IMR-90 (cell line): ENCODE measurements around the gene NAPA. TPM values are rescaled to one million over a fixed set of nuclear protein-coding genes. Genes with fewer than 3 reads are reported as not detected.

ENCODE experiments used
- ATAC-seq: fragments of 200-7000 bp; cut with Tn5 transposase; 2 replicates; pipeline ENCODE4 v1.9.1; 2020; ENCODE audit warnings: low read depth, mild to moderate bottlenecking, moderate library complexity
- BruUV-seq: library from RNA; stranded (reverse); fragments of 400-500 nt; replicated peaks from 2 replicates; lab custom pipeline; 2021; lab: Mats Ljungman, UMichigan
- CTCF ChIA-PET: fragments of 300-600 bp; formaldehyde crosslinking; extraction: SDS; loops from one replicate; lab custom pipeline; 2021; ENCODE audit warnings: antibody characterized with exemption; lab: Yijun Ruan, JAX
- POLR2A ChIA-PET: fragments of 300-600 bp; sonication (Branson Sonifier 250); formaldehyde crosslinking; loops from one replicate; lab custom pipeline; 2022; ENCODE audit warnings: antibody characterized with exemption; ENCODE audit not compliant: unreplicated experiment; lab: Charles Lee
- DNase-seq: peaks from one replicate; pipeline ENCODE4 v3.0.0; 2013
- H2AFZ ChIP-seq: replicated peaks from 2 replicates; pipeline ENCODE3; 2013; ENCODE audit warnings: low read length, mild to moderate bottlenecking; ENCODE audit not compliant: poor library complexity
- H2AK5ac ChIP-seq: 2 replicates; pipeline ENCODE4 v1.6.1; 2013; ENCODE audit warnings: low read depth, low read length, inconsistent platforms
- H2AK9ac ChIP-seq: replicated peaks from 2 replicates; pipeline ENCODE3; 2013; ENCODE audit warnings: mild to moderate bottlenecking, low read depth, low read length, moderate library complexity; ENCODE audit not compliant: poor library complexity
- H2BK120ac ChIP-seq: 2 replicates; pipeline ENCODE4 v1.6.1; 2013; ENCODE audit warnings: low read depth, low read length, inconsistent platforms
- H2BK15ac ChIP-seq: 3 replicates; pipeline ENCODE4 v1.6.1; 2013; ENCODE audit warnings: low read depth, low read length, inconsistent platforms
- H2BK20ac ChIP-seq: 2 replicates; pipeline ENCODE4 v1.6.1; 2013; ENCODE audit warnings: low read depth, mild to moderate bottlenecking, inconsistent platforms, low read length, moderate library complexity
- H2BK5ac ChIP-seq: 2 replicates; pipeline ENCODE4 v1.6.1; 2013; ENCODE audit warnings: mild to moderate bottlenecking, low read depth, low read length, inconsistent platforms; ENCODE audit not compliant: poor library complexity, severe bottlenecking
- H3K14ac ChIP-seq: replicated peaks from 2 replicates; pipeline ENCODE4 v1.6.1; 2013; ENCODE audit warnings: low read depth, low read length, inconsistent platforms
- H3K18ac ChIP-seq: 2 replicates; pipeline ENCODE4 v1.6.1; 2013; ENCODE audit warnings: low read depth, low read length, control low read depth
- H3K23ac ChIP-seq: 2 replicates; pipeline ENCODE4 v1.6.1; 2013; ENCODE audit warnings: low read depth, low read length, inconsistent platforms
- H3K27ac ChIP-seq: 2 replicates; pipeline ENCODE4 v1.5.1; 2013; ENCODE audit warnings: mild to moderate bottlenecking, control low read depth, low read length; ENCODE audit not compliant: insufficient read depth
- H3K27me3 ChIP-seq: 2 replicates; pipeline ENCODE4 v1.6.1; 2013; ENCODE audit warnings: low read length; ENCODE audit not compliant: control insufficient read depth, insufficient read depth
- H3K36me3 ChIP-seq: 2 replicates; pipeline ENCODE4 v1.6.1; 2013; ENCODE audit warnings: low read length, mixed read lengths; ENCODE audit not compliant: control insufficient read depth, insufficient read depth
- H3K4ac ChIP-seq: 2 replicates; pipeline ENCODE4 v1.6.1; 2013; ENCODE audit warnings: low read depth, low read length, inconsistent platforms
- H3K4me1 ChIP-seq: 2 replicates; pipeline ENCODE4 v1.6.1; 2013; ENCODE audit warnings: low read length, mixed read lengths; ENCODE audit not compliant: control insufficient read depth, insufficient read depth
- H3K4me2 ChIP-seq: 2 replicates; pipeline ENCODE4 v1.6.1; 2013; ENCODE audit warnings: low read depth, mild to moderate bottlenecking, control low read depth, low read length, moderate library complexity
- H3K4me3 ChIP-seq: 2 replicates; pipeline ENCODE4 v1.5.1; 2013; ENCODE audit warnings: low read depth, mild to moderate bottlenecking, control low read depth, low read length, moderate library complexity; ENCODE audit not compliant: insufficient read depth
- H3K56ac ChIP-seq: 2 replicates; pipeline ENCODE4 v1.6.1; 2013; ENCODE audit warnings: low read length, inconsistent platforms; ENCODE audit not compliant: insufficient read depth; ENCODE audit errors: extremely low read depth
- H3K79me1 ChIP-seq, 2 experiments: 2 replicates each; pipeline ENCODE4 v1.6.1; 2013; ENCODE audit warnings: low read length in 2 of 2, inconsistent platforms in 1 of 2, low read depth in 1 of 2
- H3K9ac ChIP-seq: 2 replicates; pipeline ENCODE4 v1.6.1; 2013; ENCODE audit warnings: low read depth, low read length, control low read depth
- H3K9me1 ChIP-seq: 2 replicates; pipeline ENCODE4 v1.6.1; 2013; ENCODE audit warnings: low read length, inconsistent platforms; ENCODE audit not compliant: insufficient read depth
- H3K9me3 ChIP-seq: 2 replicates; pipeline ENCODE4 v1.6.1; 2013; ENCODE audit warnings: low read length; ENCODE audit not compliant: control insufficient read depth, insufficient read depth
- H4K20me1 ChIP-seq: 2 replicates; pipeline ENCODE4 v1.6.1; 2013; ENCODE audit warnings: low read length, inconsistent platforms; ENCODE audit not compliant: insufficient read depth
- H4K5ac ChIP-seq: 2 replicates; pipeline ENCODE4 v1.6.1; 2013; ENCODE audit warnings: mild to moderate bottlenecking, low read depth, low read length, control low read depth
- H4K8ac ChIP-seq, 2 experiments: 2 replicates each; pipeline ENCODE4 v1.6.1; 2013; ENCODE audit warnings: low read depth in 2 of 2, low read length in 2 of 2, control low read depth in 1 of 2, inconsistent platforms in 1 of 2
- H4K91ac ChIP-seq: 2 replicates; pipeline ENCODE4 v1.6.1; 2013; ENCODE audit warnings: low read depth, low read length, inconsistent platforms; ENCODE audit not compliant: insufficient read depth
- BHLHE40 ChIP-seq: fragments of 150-350 bp; IDR thresholded peaks from 2 replicates; pipeline ENCODE4 v1.6.1; 2016; ENCODE audit warnings: mild to moderate bottlenecking, low read depth, low read length
- CEBPB ChIP-seq: IDR thresholded peaks from 2 replicates; pipeline ENCODE4 v1.6.1; 2012; ENCODE audit warnings: low read depth, low read length, improper control_type of control experiment
- CHD1 ChIP-seq: IDR thresholded peaks from 2 replicates; pipeline ENCODE4 v1.6.1; 2012; ENCODE audit warnings: low read depth, low read length, improper control_type of control experiment
- CTCF ChIP-seq: conservative IDR thresholded peaks from 2 replicates; pipeline ENCODE4 v1.5.1; 2012; ENCODE audit warnings: mild to moderate bottlenecking, low read depth, low read length, improper control_type of control experiment
- FOS ChIP-seq: fragments of 150-350 bp; IDR thresholded peaks from 2 replicates; pipeline ENCODE4 v1.6.1; 2016; ENCODE audit warnings: low read depth, low read length
- MAFK ChIP-seq: IDR thresholded peaks from 2 replicates; pipeline ENCODE4 v1.6.1; 2012; ENCODE audit warnings: low read depth, low read length, improper control_type of control experiment
- MAZ ChIP-seq: IDR thresholded peaks from 2 replicates; pipeline ENCODE4 v1.6.1; 2012; ENCODE audit warnings: low read depth, mild to moderate bottlenecking, low read length, improper control_type of control experiment, moderate library complexity, borderline replicate concordance
- MXI1 ChIP-seq: IDR thresholded peaks from 2 replicates; pipeline ENCODE4 v1.6.1; 2012; ENCODE audit warnings: low read depth, mild to moderate bottlenecking, low read length, moderate library complexity, borderline replicate concordance
- NFE2L2 ChIP-seq: fragments of 150-350 bp; IDR thresholded peaks from 2 replicates; pipeline ENCODE4 v1.6.1; 2016; ENCODE audit warnings: low read depth, mild to moderate bottlenecking, low read length
- POLR2A ChIP-seq: IDR thresholded peaks from 2 replicates; pipeline ENCODE4 v1.6.1; 2012; ENCODE audit warnings: mild to moderate bottlenecking, low read depth, low read length
- RCOR1 ChIP-seq: IDR thresholded peaks from 2 replicates; pipeline ENCODE4 v1.6.1; 2012; ENCODE audit warnings: mild to moderate bottlenecking, low read length, improper control_type of control experiment; ENCODE audit not compliant: insufficient replicate concordance
- RFX5 ChIP-seq: IDR thresholded peaks from 2 replicates; pipeline ENCODE4 v1.8.0; 2012; ENCODE audit warnings: low read depth, mild to moderate bottlenecking, low read length, moderate library complexity
- SMC3 ChIP-seq: fragments of 150-350 bp; IDR thresholded peaks from 2 replicates; pipeline ENCODE4 v1.6.1; 2016; ENCODE audit warnings: low read depth, mild to moderate bottlenecking, antibody characterized with exemption, low read length, moderate library complexity
- USF2 ChIP-seq: fragments of 150-350 bp; IDR thresholded peaks from 2 replicates; pipeline ENCODE4 v1.6.1; 2017; ENCODE audit warnings: mild to moderate bottlenecking, antibody characterized with exemption, low read length, low read depth
- WGBS, 2 experiments: methylation state at CpG; one replicate each; pipeline versions ENCODE4 v1.1.5 to v1.1.7; 2013; ENCODE audit warnings: missing lambda C conversion rate in 2 of 2; ENCODE audit not compliant: insufficient read length in 1 of 2; ENCODE audit errors: extremely low coverage in 2 of 2; 5-methylcytosine and 5-hydroxymethylcytosine counted together
- dilution Hi-C: fragments of 300-500 bp; cut with HindIII; formaldehyde crosslinking; loops from one replicate; pipeline ENCODE4 v1.14.3; 2018; ENCODE audit warnings: low sequenced_read_pairs; ENCODE audit not compliant: unreplicated experiment
- in situ Hi-C: fragments of 300-500 bp; cut with MboI; formaldehyde crosslinking; loops from 3 replicates; pipeline ENCODE4 v1.14.3; 2019; ENCODE audit warnings: low sequenced_read_pairs, inconsistent platforms, mixed read lengths
- intact Hi-C: fragments of 100-400 bp; cut with micrococcal nuclease; formaldehyde crosslinking; loops from 2 replicates; pipeline ENCODE4 v1.10.0; 2022
- polyA plus RNA-seq, 3 experiments: library from polyadenylated mRNA; depleted of rRNA; stranded (reverse); fragments of >200 nt; gene quantifications; 2 replicates each; pipeline ENCODE4 v1.2.3, GENCODE V29; 2012; ENCODE audit warnings: low replicate concordance in 1 of 3
- total RNA-seq: library from RNA; depleted of rRNA; stranded (reverse); fragments of >200 nt; gene quantifications from 2 replicates; pipeline ENCODE4 v1.2.3, GENCODE V29; 2012

The NAPA gene
- total and polyA plus RNA-seq, 2 of the 4 experiments (the other 2 are of a cell fraction) = 76.4 to 126 TPM

GRCh38 chr19:47483800-47484690, 30.8 kb downstream of the NAPA start, which contains the start of gene KPTN:
TSS of gene KPTN (minus strand) at chr19:47484219. CDS start at chr19:47484160, 59 bp downstream.
- H3K27me3 ChIP-seq = no peaks in the 10 kb centered on the region
- no TSS peak for BruUV-seq
- H3K36me3 ChIP-seq = peaks cover 8% of the 10 kb centered on the region; the same call in 1 of the 2 replicates
- CTCF ChIA-PET = interaction anchor here (0.6 to 2.0 kb wide), 12 partner anchors 10 to 73 kb away, joined by 3 to 12 read pairs (median 4); partner anchors contain the start of genes NAPA and SLC8A2
- peak within 1 kb of the TSS; percentile 100 for H3K14ac ChIP-seq
- peak within 1 kb of the TSS; percentile 90 for H2AFZ ChIP-seq
- H3K9me1 ChIP-seq = no peaks in the 10 kb centered on the region
- dilution Hi-C loops = no loop called here
- peak within 1 kb of the TSS; percentile 98 for H3K4ac ChIP-seq
- intact Hi-C loops = loop anchor here (1.0 to 5.0 kb wide), 2 partner anchors 47 to 214 kb away; no protein-coding TSS in a partner anchor
- no peaks in the 10 kb centered on the region for H4K20me1 ChIP-seq
- H3K4me2 ChIP-seq = peak within 1 kb of the TSS; percentile 89
- H2BK120ac ChIP-seq = peak within 1 kb of the TSS; percentile 88
- H2AK5ac ChIP-seq = peak within 1 kb of the TSS; percentile 95
- 0% methylated on average over 5 of the region's 57 CpGs; no CpG with 5 or more reads in 1 of the 2 experiments for WGBS, 2 experiments
- peak within 1 kb of the TSS; percentile 96 for H4K5ac ChIP-seq
- peak within 1 kb of the TSS; percentile 94 for H3K56ac ChIP-seq
- peaks cover 0 to 18% of the 10 kb centered on the region in 2 experiments; a peak in 2 of 4 replicates for H3K79me1 ChIP-seq
- H4K8ac ChIP-seq = peak within 1 kb of the TSS; percentile 94 to 100
- H4K91ac ChIP-seq = peak within 1 kb of the TSS; percentile 94
- peak within 1 kb of the TSS; percentile 64 for H3K4me3 ChIP-seq
- ATAC-seq (peak; percentile 91), DNase-seq (peak; percentile 90)
- peak within 1 kb of the TSS; percentile 67; the same call in 1 of the 3 replicates for H2BK15ac ChIP-seq
- POLR2A ChIA-PET = no interaction called here
- H2BK5ac ChIP-seq = peak within 1 kb of the TSS; percentile 96
- H2BK20ac ChIP-seq = peak within 1 kb of the TSS; percentile 77; the same call in 1 of the 2 replicates
- peak within 1 kb of the TSS; percentile 97 for H3K27ac ChIP-seq
- peak within 1 kb of the TSS; percentile 99 for H3K23ac ChIP-seq
- H3K9ac ChIP-seq = peak within 1 kb of the TSS; percentile 99
- in situ Hi-C loops = no loop called here
- H3K4me1 ChIP-seq = peaks cover 2% of the 10 kb centered on the region; the same call in 1 of the 2 replicates
- peak within 1 kb of the TSS; percentile 84 for H3K18ac ChIP-seq
- no peaks in the 10 kb centered on the region for H3K9me3 ChIP-seq
- H2AK9ac ChIP-seq = peak within 1 kb of the TSS; percentile 96
- TF ChIP-seq MAFK (no peak), POLR2A (peak; percentile 77), SMC3 (peak; percentile 43), NFE2L2 (no peak), MAZ (peak; percentile 89; the same call in 1 of the 2 replicates), RCOR1 (no peak), RFX5 (no peak), BHLHE40 (no peak), CEBPB (no peak), CHD1 (0 out of 2 replicates have a peak, but pooled peaks have one; percentile 59), MXI1 (peak; percentile 57; the same call in 1 of the 2 replicates), USF2 (0 out of 2 replicates have a peak, but pooled peaks have one; percentile 10), FOS (no peak), CTCF (peak; percentile 96)
